Measurements from ENCODE around the gene DNLZ. TPM values are rescaled to one million over a fixed set of nuclear protein-coding genes. Genes with fewer than 3 reads are reported as not detected.
"Not testable (repeated sequence)": the region's sequence is repeated elsewhere in the genome, so short reads cannot be mapped to it uniquely, and the experiment has no call there.

Gene DNLZ
- polyA plus RNA-seq, 1 donor = 17.0 TPM

DNA sequence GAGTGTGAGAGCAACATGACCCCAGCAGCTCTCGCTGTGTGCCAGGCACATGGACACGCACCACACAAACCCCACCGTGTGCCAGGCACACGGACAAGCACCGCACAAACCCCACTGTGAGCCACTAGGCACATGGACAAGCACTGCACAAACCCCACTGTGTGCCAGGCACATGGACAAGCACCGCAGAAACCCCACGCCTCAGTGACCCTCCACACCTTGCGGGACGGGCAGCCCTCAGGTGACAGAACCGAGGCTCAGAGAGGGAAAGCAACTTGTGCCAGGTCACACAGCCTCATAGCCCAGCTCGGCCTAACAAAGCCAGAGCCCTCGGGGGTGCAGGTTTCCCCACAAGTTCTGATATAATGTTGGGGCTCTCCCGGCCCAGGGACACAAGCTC is 38.2 kb downstream of the DNLZ start:
- H3K4me3 ChIP-seq (ENCODE audit: low read length) = no peak overlapping the region
- H3K9me3 ChIP-seq (ENCODE audit: control insufficient read depth, low read depth, low read length) = no peaks in the 10 kb centered on the region
- no peaks in the 10 kb centered on the region for H3K36me3 ChIP-seq (ENCODE audit: control insufficient read depth, insufficient read depth, low read length)
- peaks cover 24% of the 10 kb centered on the region for H3K4me1 ChIP-seq (ENCODE audit: control insufficient read depth, insufficient read depth, low read length)
- no CpG with 5 or more reads among the region's 13 CpGs for WGBS (ENCODE audit: insufficient coverage, low lambda C conversion rate)
- no peaks in the 10 kb centered on the region for H3K27me3 ChIP-seq (ENCODE audit: control insufficient read depth, insufficient read depth, low read length)
- H3K27ac ChIP-seq (ENCODE audit: low read length) = no peak overlapping the region
- DNase-seq = no peak

DNA sequence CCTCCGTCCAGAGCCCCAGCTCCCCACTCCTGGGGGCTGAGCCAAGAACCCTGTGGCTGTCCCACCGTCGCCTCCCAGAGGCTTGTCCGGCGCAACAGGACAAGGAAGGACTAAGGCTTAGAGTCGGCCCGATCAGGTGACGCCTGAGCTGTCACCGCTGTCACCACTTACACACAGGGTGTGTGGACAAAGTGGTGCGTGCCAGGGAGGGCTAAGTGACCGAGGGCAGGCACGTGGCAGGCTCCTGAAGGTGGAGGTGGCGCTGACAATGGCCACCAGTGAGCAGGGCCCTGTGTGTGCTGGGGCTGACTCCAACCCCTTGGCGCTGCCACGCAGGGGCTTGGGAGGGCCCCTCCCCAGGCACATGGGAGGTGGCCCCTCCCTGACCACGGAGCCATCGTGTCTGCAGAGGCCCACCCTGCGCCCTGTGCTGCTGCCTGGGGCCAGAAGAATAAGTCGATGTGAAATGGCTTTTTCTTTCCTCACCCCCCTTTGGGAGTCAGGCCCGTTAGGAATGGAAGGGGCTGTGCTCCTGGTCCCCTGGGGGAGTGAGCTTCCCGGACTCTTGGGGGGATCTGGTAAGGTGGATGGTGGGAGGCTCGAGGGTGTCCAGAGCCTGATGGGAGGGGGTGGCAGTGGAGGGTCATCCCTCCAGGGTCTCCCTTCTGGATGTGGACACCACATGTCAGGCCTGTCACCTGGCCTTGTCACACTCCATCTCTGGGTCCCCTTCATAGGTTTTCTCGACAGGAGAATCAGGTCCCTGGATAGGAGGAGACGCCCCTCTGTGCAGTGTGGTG is 38.8 kb downstream of the DNLZ start:
- Histone ChIP-seq H3K36me3 (ENCODE audit: control insufficient read depth, insufficient read depth, low read length) (no peaks in the 10 kb centered on the region), H3K9me3 (ENCODE audit: control insufficient read depth, low read depth, low read length) (no peaks in the 10 kb centered on the region), H3K27me3 (ENCODE audit: control insufficient read depth, insufficient read depth, low read length) (no peaks in the 10 kb centered on the region), H3K4me3 (ENCODE audit: low read length) (no peak overlapping the region), H3K4me1 (ENCODE audit: control insufficient read depth, insufficient read depth, low read length) (peaks cover 24% of the 10 kb centered on the region), H3K27ac (ENCODE audit: low read length) (no peak overlapping the region)
- no CpG with 5 or more reads among the region's 24 CpGs for WGBS (ENCODE audit: insufficient coverage, low lambda C conversion rate)
- DNase-seq = no peak

DNA sequence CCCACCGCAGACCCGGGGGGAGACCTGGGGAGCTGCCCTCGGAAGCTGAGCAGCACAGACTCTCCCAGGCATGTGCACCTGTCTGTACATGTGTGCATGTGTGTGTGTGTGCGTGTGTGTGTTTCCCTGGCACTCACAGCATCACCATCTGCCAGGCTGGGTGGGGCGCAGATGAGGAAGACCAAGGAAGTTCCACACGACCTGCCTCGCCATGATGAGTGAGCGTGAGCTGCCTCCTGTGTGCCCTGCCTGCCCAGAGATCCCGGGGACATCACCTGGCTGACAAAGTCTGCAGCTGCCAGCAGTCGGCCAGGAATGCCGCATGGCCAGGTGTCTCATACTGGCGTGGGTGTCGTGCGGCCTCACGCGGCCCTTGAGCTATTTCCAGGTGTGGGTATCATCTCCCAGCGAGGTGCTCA is 40.2 kb downstream of the DNLZ start:
- H3K9me3 ChIP-seq (ENCODE audit: control insufficient read depth, low read depth, low read length) = no peaks in the 10 kb centered on the region
- DNase-seq = no peak
- H3K27me3 ChIP-seq (ENCODE audit: control insufficient read depth, insufficient read depth, low read length) = no peaks in the 10 kb centered on the region
- no peaks in the 10 kb centered on the region for H3K36me3 ChIP-seq (ENCODE audit: control insufficient read depth, insufficient read depth, low read length)
- H3K4me1 ChIP-seq (ENCODE audit: control insufficient read depth, insufficient read depth, low read length) = peaks cover 13% of the 10 kb centered on the region
- H3K27ac ChIP-seq (ENCODE audit: low read length) = no peak overlapping the region
- no peak overlapping the region for H3K4me3 ChIP-seq (ENCODE audit: low read length)
- WGBS (ENCODE audit: insufficient coverage, low lambda C conversion rate) = no CpG with 5 or more reads among the region's 17 CpGs

DNA sequence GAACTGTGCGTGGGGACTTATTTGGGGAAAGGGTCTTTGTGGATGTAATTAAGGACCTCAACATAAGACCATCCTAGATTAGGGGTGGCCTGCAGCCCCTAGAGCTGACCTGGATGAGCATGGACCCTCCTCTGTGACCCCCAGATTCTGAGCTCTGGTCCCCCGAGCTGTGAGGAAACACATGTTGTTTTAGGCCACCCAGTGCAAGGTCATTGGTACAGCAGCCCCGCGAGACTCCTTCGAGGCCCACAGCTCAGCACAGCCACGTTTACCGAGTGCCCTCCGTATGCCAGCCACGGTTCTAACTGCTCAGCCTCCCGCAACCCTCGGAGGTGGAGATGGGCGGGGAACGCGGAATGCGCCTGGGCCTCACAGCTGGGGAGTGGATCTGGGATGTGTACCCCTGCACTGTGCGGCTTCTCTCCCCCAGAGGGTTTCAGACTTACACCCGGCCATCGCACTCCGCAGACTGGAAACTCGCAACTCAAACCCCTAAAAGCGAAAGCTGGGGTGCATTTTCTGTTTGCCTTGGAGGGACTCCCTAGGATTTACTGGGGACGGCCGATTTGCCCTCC is 40.7 kb downstream of the DNLZ start:
- no peaks in the 10 kb centered on the region for H3K9me3 ChIP-seq (ENCODE audit: control insufficient read depth, low read depth, low read length)
- DNase-seq = no peak
- H3K27me3 ChIP-seq (ENCODE audit: control insufficient read depth, insufficient read depth, low read length) = no peaks in the 10 kb centered on the region
- H3K4me1 ChIP-seq (ENCODE audit: control insufficient read depth, insufficient read depth, low read length) = peaks cover 10% of the 10 kb centered on the region
- H3K4me3 ChIP-seq (ENCODE audit: low read length) = no peak overlapping the region
- H3K27ac ChIP-seq (ENCODE audit: low read length) = no peak overlapping the region
- WGBS (ENCODE audit: insufficient coverage, low lambda C conversion rate) = no CpG with 5 or more reads among the region's 23 CpGs
- no peaks in the 10 kb centered on the region for H3K36me3 ChIP-seq (ENCODE audit: control insufficient read depth, insufficient read depth, low read length)

DNA sequence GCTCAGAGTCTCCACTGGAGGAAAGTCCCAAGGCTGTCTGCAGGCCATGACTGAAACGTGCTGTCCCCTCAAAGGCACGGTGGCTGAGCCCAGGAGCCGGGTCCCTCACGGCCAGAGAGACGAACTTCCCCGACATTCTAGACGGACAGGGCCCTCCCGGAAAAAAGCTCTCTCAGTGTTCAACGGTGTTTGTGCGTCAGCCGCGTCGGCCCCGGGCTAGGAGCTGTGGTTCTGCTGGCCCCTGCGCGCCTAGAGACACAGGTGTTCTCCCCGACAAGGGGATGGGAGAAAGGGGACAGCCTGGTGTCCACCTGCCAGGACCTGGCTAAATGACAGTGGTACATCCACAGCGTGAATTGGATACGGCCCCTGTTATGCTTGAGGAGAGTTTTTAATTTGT is 42.0 kb downstream of the DNLZ start:
- Histone ChIP-seq H3K36me3 (ENCODE audit: control insufficient read depth, insufficient read depth, low read length) (no peaks in the 10 kb centered on the region), H3K27ac (ENCODE audit: low read length) (no peak overlapping the region), H3K9me3 (ENCODE audit: control insufficient read depth, low read depth, low read length) (no peaks in the 10 kb centered on the region), H3K27me3 (ENCODE audit: control insufficient read depth, insufficient read depth, low read length) (no peaks in the 10 kb centered on the region), H3K4me3 (ENCODE audit: low read length) (no peak overlapping the region), H3K4me1 (ENCODE audit: control insufficient read depth, insufficient read depth, low read length) (peaks cover 4% of the 10 kb centered on the region)
- DNase-seq = no peak
- no CpG with 5 or more reads among the region's 19 CpGs for WGBS (ENCODE audit: insufficient coverage, low lambda C conversion rate)

DNA sequence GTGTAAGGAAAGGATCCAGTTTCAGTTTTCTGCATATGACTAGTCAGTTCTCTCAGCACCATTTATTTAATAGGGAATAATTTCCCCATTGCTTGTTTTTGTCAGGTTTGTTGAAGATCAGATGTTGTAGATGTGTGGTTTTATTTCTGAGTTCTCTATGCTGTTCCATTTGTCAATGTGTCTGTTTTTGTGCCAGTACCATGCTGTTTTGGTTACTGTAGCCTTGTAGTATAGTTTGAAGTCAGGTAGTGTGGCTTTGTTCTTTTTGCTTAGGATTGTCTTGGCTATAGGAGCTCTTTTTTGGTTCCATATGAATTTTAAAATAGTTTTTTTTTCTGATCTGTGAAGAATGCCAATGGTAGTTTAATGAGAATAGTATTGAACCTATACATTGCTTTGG is 42.6 kb downstream of the DNLZ start:
- H3K36me3 ChIP-seq (ENCODE audit: control insufficient read depth, insufficient read depth, low read length); H3K27ac ChIP-seq (ENCODE audit: low read length); H3K9me3 ChIP-seq (ENCODE audit: control insufficient read depth, low read depth, low read length); H3K27me3 ChIP-seq (ENCODE audit: control insufficient read depth, insufficient read depth, low read length); H3K4me3 ChIP-seq (ENCODE audit: low read length); DNase-seq; H3K4me1 ChIP-seq (ENCODE audit: control insufficient read depth, insufficient read depth, low read length): not testable (repeated sequence)

DNA sequence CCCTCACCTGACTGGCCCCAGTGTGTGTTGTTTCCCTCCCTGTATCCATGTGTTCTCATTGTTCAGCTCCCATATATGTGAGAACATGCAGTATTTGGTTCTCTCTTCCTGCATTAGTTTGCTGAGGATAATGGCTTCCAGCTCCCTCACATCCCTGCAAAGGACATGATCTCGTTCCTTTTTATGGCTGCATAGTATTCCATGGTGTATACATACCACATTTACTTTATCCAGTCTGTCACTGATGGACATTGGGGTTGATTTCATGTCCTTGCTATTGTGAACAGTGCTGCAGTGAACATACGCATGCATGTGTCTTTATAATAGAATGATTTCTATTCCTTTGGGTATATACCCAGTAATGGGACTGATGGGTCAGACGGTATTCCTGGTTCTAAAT is 43.6 kb downstream of the DNLZ start:
- H3K27ac ChIP-seq (ENCODE audit: low read length); H3K4me3 ChIP-seq (ENCODE audit: low read length); H3K4me1 ChIP-seq (ENCODE audit: control insufficient read depth, insufficient read depth, low read length); H3K27me3 ChIP-seq (ENCODE audit: control insufficient read depth, insufficient read depth, low read length); H3K9me3 ChIP-seq (ENCODE audit: control insufficient read depth, low read depth, low read length); H3K36me3 ChIP-seq (ENCODE audit: control insufficient read depth, insufficient read depth, low read length); DNase-seq: not testable (repeated sequence)
- WGBS (ENCODE audit: insufficient coverage, low lambda C conversion rate) = no CpG with 5 or more reads among the region's 3 CpGs

DNA sequence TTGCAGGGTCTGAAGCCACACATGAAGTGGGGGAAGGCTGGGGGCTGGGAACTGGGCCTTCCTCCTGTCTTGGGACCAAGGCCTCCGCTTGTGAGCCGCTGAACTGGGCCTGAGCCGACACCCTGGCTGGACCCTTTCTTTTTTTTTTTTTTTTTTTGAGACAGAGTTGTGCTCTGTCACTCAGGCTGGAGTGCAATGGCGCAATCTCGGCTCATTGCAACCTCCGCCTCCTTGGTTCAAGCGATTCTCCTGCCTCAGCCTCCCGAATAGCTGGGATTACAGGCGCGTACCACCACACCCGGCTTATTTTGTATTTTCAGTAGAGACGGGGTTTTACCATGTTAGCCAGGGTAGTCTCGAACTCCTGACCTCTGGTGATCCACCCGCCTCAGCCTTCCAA is 44.3 kb downstream of the DNLZ start:
- H3K9me3 ChIP-seq (ENCODE audit: control insufficient read depth, low read depth, low read length); H3K27ac ChIP-seq (ENCODE audit: low read length); H3K27me3 ChIP-seq (ENCODE audit: control insufficient read depth, insufficient read depth, low read length); H3K4me1 ChIP-seq (ENCODE audit: control insufficient read depth, insufficient read depth, low read length); H3K4me3 ChIP-seq (ENCODE audit: low read length); DNase-seq; H3K36me3 ChIP-seq (ENCODE audit: control insufficient read depth, insufficient read depth, low read length): not testable (repeated sequence)
- no CpG with 5 or more reads among the region's 14 CpGs for WGBS (ENCODE audit: insufficient coverage, low lambda C conversion rate)

DNA sequence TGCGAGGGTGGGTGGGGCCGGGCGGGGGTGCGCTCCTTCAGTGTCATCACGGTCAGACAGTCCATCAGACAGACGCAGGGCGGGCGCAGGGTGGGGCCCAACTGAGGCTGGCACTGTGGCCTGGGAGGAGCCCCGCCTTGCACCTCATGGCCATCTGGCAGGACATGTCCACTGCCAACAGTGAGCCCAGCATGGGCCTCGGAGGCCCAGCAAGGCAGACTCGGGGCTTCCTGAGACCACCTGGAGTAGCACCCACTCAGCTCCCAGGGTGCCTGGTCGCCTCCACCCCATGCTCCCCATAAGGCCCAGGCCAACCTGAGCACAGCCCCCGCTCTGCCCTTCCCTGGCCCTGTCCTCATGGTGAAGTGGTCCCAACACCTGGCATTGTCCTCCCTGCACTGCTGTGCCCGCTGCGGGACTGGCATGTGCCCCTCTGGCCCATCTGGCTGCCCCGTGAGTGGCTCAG is 44.7 kb downstream of the DNLZ start:
- no peak overlapping the region for H3K4me3 ChIP-seq (ENCODE audit: low read length)
- H3K27ac ChIP-seq (ENCODE audit: low read length) = no peak overlapping the region
- no CpG with 5 or more reads among the region's 16 CpGs for WGBS (ENCODE audit: insufficient coverage, low lambda C conversion rate)
- no peaks in the 10 kb centered on the region for H3K27me3 ChIP-seq (ENCODE audit: control insufficient read depth, insufficient read depth, low read length)
- peaks cover 5% of the 10 kb centered on the region for H3K9me3 ChIP-seq (ENCODE audit: control insufficient read depth, low read depth, low read length)
- no peaks in the 10 kb centered on the region for H3K4me1 ChIP-seq (ENCODE audit: control insufficient read depth, insufficient read depth, low read length)
- no peak for DNase-seq
- no peaks in the 10 kb centered on the region for H3K36me3 ChIP-seq (ENCODE audit: control insufficient read depth, insufficient read depth, low read length)

DNA sequence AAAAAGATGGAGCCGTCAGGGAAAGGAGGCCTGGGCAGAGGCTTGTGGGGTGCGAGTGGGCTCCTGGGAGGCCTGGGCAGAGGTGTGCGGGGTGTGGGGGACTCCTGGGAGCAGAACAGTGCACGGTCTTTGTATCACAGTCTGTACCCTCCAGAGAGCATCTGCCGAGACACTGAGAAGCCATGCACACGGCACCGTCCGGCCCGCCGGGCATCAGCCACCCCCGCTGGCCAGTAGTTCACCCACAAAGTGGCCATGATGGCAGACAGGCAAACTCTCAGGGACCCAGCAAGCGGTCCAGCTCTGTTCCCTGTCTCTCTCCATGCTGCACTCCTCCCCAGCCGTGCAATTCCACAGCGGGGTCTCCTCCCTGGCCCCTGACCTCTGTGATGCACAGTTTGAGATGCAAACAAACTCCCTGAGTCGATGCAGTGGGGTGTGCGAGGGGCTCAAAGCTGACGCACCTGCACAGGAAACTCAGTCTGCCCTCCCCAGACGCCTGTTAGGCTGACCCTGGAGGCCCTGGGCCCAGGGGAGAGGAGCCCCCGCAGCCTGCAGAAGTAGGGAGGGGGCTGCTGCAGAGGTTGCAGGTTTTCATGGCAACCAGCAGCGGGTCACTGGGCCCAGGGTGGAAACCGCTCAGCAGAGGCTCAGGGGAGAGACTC is 45.3 kb downstream of the DNLZ start:
- Histone ChIP-seq H3K27ac (ENCODE audit: low read length) (no peak overlapping the region), H3K36me3 (ENCODE audit: control insufficient read depth, insufficient read depth, low read length) (no peaks in the 10 kb centered on the region), H3K9me3 (ENCODE audit: control insufficient read depth, low read depth, low read length) (peaks cover 5% of the 10 kb centered on the region), H3K4me3 (ENCODE audit: low read length) (no peak overlapping the region), H3K27me3 (ENCODE audit: control insufficient read depth, insufficient read depth, low read length) (no peaks in the 10 kb centered on the region), H3K4me1 (ENCODE audit: control insufficient read depth, insufficient read depth, low read length) (no peaks in the 10 kb centered on the region)
- DNase-seq = no peak
- no CpG with 5 or more reads among the region's 21 CpGs for WGBS (ENCODE audit: insufficient coverage, low lambda C conversion rate)

Data from large intestine (tissue), 3 donors.